ENCODE data around the gene OR1S1. TPM values are rescaled to one million over a fixed set of nuclear protein-coding genes. Genes with fewer than 3 reads are reported as not detected.

Gene OR1S1
- total and polyA plus RNA-seq, 2 donors (not counting 3 experiments of a cell fraction or from before 2014, with no cell fraction given): not detected

- TF ChIP-seq POLR2A (IDR thresholded peaks at IDR 0.05; ENCODE audit: low read depth, low read length) (no peak), FOS (IDR thresholded peaks at IDR 0.05; ENCODE audit: borderline replicate concordance, insufficient read depth, low read length) (no peak), POLR2AphosphoS5 (IDR thresholded peaks at IDR 0.05; ENCODE audit: insufficient read depth, low read depth, low read length) (no peak), EZH2 (IDR thresholded peaks at IDR 0.05; ENCODE audit: borderline replicate concordance, low read depth, low read length, severe bottlenecking) (no peak), GATA2 (IDR thresholded peaks at IDR 0.05; ENCODE audit: insufficient read depth, insufficient read length, low read depth, low read length) (no peak), JUN (IDR thresholded peaks at IDR 0.05; ENCODE audit: borderline replicate concordance, insufficient read depth, insufficient read length, low read depth) (no peak), MAX (IDR thresholded peaks at IDR 0.05; ENCODE audit: insufficient read depth, insufficient read length) (no peak), MYC (IDR thresholded peaks at IDR 0.05; ENCODE audit: low read depth, low read length) (no peak), CTCF (IDR thresholded peaks at IDR 0.05; ENCODE audit: extremely low read depth in 1 of 2, insufficient read depth in 1 of 2, low read depth in 1 of 2, low read length in 2 of 2) (no peak)
- no peak for FAIRE-seq
- no peaks in the 10 kb centered on the region for H3K79me2 ChIP-seq (ENCODE audit: control insufficient read depth, insufficient read depth, low read length)
- no peaks in the 10 kb centered on the region for H3K4me1 ChIP-seq (ENCODE audit: control insufficient read depth, extremely low read depth, insufficient read depth, low read length)
- ChIA-PET POLR2A (no interaction called here), CTCF (no interaction called here)
- H3K9me1 ChIP-seq (replicated peaks; ENCODE audit: control insufficient read depth, extremely low read depth, insufficient read depth, low read length): no peaks in the 10 kb centered on the region
- intact Hi-C loops (cut with micrococcal nuclease) (no loop called here), dilution Hi-C loops (cut with MboI; ENCODE audit: extremely low pct_ligation_motif_present, low sequenced_read_pairs) (no loop called here)
- no peaks in the 10 kb centered on the region for H3K36me3 ChIP-seq (ENCODE audit: control insufficient read depth in 2 of 2, extremely low read depth in 1 of 2, insufficient read depth in 2 of 2, low read length in 2 of 2)
- H3K27me3 ChIP-seq (ENCODE audit: control insufficient read depth in 2 of 2, insufficient read depth in 2 of 2, low read length in 2 of 2): no peaks in the 10 kb centered on the region
- H3K9ac ChIP-seq (replicated peaks; ENCODE audit: extremely low read depth, insufficient read depth, low read length): no peak overlapping the region
- BruUV-seq (replicated peaks): no TSS peak
- DNase-seq (ENCODE audit: low read depth, low spot score): no peak
- no peak overlapping the region for H3K4me3 ChIP-seq (replicated peaks in 1 of 3; ENCODE audit: insufficient read depth in 1 of 3, low read depth in 1 of 3, low read length in 3 of 3)
- H3K27ac ChIP-seq (ENCODE audit: insufficient read depth, low read depth, low read length): no peak overlapping the region
- no peaks in the 10 kb centered on the region for H4K20me1 ChIP-seq (replicated peaks; ENCODE audit: control insufficient read depth, extremely low read depth, insufficient read depth, low read length)
- no peak overlapping the region for H2AFZ ChIP-seq (ENCODE audit: low read depth, low read length)
- no peaks in the 10 kb centered on the region for H3K9me3 ChIP-seq (replicated peaks; ENCODE audit: control insufficient read depth, insufficient read depth, low read length)
- H3K4me2 ChIP-seq (ENCODE audit: insufficient read depth, low read length): no peak overlapping the region
These were observed 19.1 kb upstream of the OR1S1 start for GRCh38 chr11:58193391-58193790.

Measured in endothelial cell of umbilical vein (primary cell).